Measurements from ENCODE around the gene APOBEC3H. TPM values are rescaled to one million over a fixed set of nuclear protein-coding genes. Genes with fewer than 3 reads are reported as not detected.

APOBEC3H gene
- total RNA-seq, 1 donor from 2014 or later = not detected

DNA sequence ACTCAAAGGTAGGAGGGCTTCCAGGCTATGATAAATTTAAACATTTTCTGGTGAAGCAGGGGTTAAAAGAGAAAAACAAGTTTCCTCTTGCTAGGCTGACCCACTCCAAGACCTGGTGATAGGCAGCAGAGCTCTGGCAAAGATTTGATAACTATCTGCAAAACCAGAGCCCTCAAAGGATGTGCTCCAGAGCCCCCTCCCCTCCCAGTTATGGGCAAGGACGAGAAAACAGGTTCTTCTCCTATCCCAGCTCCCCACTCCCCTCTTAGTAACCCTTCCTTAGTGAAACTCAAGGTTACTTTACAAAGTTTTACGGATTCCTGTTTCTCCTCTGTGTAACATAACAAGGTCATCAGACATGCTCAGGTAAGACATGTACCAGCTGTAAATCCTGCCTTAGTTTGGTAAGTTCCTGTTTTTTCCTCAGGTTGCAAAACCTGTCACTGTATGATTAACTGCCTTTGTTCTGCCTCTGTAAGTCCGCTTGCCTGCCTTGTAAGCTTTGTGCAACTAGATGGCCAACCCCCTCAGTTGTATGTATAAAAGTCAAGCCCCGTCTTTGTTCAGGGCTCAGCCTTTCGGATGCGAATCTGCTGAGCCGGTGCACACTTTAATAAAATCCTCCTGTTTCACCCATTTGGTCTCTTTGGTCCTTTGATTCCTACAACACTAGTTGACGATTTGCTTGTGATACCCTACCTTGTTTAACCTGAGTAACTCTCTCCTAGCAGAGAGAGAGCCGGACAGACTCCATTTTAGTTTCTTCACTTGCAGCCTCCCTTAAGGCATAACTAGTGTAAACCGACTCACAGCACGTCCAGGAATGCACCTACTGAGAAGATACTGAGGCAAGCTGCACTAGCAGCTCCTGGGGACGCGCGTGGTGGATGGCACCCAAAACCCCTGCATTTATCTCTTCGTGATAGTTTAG lies 13.9 kb downstream of the APOBEC3H start:
- no peak for DNase-seq (ENCODE audit: low read depth in 2 of 2)

DNA sequence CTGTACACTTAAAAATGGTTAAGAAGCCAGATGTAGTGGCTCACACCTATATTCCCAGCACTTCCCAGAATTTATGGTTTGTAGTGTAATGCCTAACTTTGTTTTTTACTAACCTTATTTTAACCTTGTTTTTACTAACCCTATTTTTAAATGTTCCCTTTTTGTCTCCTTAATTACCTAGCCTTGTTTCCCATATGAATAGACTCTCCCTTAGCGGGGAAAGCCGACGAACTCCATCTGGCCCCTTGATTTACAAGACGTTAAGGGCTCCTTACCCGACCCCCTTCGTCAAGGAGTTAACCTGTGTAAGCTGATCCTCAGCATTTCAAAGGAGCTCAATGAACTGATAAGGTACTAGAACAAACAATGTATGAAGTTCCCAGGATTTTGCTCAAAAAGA lies 17.1 kb downstream of the APOBEC3H start:
- DNase-seq (ENCODE audit: low read depth in 2 of 2) = no peak

DNA sequence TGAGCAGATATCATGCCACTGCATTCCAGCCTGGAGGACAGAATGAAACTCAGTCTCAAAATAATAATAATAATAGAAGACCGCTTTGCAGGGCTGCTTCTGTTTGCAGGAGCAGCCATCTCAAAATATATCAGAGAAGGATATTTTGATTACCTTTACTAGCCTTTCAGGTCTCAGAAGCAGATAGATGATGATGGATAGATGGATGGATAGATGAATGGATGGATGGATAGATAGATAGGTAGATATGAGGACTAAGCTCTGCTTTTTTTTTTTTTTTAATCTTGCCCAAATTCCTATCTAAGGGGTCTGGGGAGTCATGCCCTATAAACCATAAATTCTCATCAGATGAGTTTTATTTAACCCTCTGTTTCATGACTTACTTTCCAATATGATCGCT lies 18.5 kb downstream of the APOBEC3H start:
- DNase-seq (ENCODE audit: low read depth in 2 of 2) = no peak

DNA sequence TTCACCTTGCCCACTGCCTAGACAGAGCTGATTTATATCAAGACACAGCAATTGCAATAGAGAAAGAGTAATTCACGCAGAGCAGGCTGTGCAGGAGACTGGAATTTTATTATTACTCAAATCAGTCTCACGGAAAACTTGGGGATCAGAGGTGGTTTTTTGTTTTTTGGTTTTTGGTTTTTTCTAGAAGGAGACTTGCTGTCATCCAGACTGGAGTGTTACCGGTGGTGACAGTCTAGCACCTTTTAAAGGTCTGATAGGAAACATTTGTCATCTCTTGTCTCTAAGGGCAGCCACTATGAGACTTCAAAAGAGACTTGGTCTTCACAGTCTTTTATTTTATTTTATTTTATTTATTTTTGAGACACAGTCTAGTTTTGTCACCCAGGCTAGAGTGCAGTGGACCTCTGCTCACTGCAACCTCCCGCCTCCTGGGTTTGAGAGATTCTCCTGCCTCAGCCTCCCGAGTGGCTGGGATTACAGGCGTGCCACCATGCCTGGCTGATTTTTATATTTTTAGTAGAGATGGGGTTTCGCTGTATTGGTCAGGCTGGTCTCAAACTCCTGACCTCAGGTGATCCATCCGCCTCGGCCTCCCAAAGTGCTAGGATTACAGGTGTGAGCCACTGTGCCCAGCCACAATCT lies 19.1 kb downstream of the APOBEC3H start:
- DNase-seq (ENCODE audit: low read depth in 2 of 2) = no peak

DNA sequence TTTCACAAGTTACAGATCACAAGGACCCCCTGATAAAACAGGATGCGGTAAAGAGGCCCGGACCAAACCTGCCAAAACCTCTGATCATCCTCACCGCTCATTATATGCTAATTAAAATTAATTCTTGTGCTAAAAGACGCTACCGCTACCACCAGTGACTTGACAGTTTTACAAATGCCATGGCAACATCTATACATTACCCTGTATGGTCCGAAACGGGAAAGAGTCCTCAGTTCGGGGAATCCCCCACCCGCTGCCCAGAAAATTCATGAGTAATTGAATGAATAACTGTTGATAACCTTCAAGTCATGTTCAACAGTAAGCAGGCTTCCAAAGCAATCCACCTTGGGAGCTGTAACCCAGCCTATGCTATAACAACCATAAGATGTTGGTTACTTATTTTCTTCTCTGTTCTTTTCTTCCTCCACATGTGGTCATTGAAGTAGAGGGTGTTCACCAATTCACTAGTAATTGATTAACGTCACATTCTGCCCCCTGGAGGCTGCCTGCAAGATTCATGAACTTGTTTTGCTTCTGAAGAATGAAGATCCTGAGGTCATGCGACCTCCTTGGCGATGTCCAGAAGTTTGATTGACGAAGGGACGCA lies 20.6 kb downstream of the APOBEC3H start:
- peak; percentile 62 to 63 for DNase-seq (ENCODE audit: low read depth in 2 of 2)

DNA sequence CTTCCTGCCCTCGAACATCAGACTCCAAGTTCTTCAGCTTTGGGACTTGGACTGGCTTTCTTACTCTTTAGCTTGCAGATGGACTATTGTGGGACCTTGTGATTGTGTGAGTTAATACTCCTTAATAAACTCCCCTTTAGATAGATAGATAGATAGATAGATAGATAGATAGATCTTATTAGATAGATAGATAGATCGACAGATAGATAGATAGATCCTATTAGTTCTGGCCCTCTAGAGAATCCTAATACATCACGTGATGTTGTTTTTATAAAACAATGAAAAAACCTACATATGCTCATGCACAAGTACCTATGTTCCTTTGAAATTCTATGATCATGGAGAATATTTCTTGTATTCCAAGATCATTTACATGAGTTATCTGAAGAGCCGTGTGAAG lies 23.9 kb downstream of the APOBEC3H start:
- no peak for DNase-seq (ENCODE audit: low read depth in 2 of 2)

DNA sequence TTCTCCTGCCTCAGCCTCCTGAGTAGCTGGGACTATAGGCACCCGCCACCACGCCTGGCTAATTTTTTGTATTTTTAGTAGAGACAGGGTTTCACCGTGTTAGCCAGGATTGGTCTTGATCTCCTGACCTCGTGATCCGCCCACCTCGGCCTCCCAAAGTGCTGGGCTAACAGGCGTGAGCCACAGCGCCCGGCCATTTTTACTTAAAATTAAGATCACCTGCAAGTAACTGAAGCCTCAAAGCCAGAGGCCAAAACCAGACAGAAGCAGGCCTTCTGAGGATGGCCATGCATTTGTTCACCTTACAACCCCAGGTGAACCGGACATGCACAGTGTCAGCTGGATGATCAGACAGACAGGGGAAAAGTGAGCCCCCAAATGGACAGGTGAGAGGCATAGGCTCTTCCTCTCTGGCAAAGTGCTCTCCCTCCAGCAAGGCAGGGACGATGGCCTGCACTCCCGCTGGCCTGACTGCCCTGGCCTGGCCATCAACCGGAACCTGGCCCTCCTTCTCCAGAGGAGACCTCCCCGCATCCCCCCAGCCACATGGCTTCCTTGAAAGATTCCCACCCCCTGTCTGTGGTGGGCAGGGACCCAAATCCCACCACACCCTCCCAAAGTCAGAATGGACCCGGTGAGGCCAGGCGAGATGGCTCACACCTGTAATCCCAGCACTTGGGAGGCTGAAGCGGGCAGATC lies 25.9 kb downstream of the APOBEC3H start:
- DNase-seq (ENCODE audit: low read depth in 2 of 2) = no peak

DNA sequence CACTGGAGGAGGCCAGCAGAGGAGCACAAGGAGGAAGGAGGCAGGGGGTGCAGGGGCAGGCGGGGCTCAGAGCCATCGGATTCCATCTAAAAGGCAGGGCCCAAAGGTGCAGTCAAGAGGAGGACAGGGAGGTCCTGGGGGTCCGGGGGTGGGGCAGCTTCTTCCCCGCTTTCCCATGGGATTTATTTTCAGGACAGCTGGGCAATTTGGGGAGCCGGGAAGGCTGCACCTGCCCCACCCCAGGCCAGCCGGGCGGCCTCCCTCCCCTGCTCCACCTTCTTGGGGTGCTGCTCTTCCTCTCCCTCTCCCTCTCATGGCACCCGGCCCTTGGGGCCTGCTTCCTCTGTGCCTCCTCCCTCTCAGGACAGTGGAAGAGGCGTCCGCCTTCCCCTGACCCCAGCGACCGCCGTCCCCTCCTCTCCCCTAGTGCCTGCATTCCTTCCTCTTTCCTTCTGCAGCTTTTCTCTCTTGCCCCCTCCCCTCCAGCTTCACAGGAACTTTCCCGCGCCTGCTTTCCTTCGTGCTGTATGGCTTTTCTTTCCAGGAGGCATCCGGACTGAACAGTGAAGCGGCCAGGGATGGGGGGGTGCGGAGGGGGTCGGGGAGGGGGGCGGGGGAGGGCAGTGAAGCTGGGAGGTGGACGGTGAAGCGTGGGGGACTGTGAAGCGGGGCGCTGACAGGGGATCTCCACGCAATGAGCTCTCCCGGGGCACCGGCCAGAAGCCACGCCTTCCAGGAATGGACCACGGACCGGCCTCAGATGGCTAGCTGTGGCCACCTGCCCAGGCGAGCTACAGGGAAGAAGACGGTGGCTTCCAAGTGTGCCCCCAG lies 26.9 kb downstream of the APOBEC3H start:
- DNase-seq (ENCODE audit: low read depth in 2 of 2) = no peak

DNA sequence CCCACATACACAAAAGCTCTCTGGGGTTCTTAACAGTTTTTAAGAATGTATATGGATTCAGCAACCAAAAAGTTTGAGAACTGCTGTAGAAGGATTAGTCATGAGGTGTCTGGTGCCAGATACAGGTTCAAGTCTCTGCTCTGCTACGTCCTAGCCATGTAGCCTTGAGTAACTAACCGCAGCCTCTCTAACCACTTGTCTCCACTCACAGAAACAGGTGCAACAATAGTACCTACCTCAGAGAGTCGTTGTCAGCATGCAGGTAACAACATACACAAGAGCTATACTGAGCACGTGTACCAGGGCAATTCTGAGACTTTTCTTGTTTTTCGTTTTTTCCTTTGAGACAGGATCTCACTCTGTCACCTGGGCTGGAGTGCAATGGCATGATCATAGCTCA lies 28.6 kb downstream of the APOBEC3H start:
- no peak for DNase-seq (ENCODE audit: low read depth in 2 of 2)

DNA sequence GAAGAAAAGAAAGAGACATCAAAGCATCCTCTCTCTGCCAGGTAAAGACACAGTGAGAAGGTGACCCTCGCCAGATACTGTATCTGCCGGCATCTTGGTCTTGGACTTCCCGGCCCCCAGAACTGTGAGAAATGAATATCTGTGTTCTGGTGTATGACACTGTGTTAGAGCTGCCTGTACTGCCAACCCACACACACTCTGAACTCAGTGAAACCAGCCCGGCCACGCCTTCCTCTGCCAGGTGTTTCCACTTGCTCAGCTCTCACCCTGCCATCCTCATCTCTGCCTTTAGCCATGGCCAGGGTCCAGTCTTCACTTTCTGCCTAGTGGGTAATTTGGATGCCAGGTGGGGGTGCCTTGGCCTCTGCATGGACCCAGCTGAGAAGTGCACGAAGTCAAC lies 31.5 kb downstream of the APOBEC3H start:
- DNase-seq (ENCODE audit: low read depth in 2 of 2) = no peak

DNA sequence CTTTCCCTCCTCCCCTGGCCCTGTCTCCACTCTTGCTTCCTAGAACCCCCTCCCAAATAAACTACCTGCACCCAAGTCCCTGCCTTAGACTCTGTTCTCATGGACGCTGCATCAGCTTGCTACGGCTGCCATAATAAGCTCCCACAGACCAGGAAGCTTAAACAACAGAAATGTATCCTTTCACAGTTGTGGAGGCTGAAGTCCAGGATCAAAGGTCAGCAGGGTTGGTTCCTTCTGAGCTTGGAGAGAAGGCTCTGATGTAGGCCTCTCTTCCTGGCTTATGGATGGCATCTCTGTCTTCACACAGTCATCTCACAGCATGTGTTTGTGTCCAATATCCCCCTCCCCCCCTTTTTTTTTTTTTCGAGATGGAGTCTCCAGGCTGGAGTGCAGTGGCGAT lies 32.0 kb downstream of the APOBEC3H start:
- no peak for DNase-seq (ENCODE audit: low read depth in 2 of 2)

DNA sequence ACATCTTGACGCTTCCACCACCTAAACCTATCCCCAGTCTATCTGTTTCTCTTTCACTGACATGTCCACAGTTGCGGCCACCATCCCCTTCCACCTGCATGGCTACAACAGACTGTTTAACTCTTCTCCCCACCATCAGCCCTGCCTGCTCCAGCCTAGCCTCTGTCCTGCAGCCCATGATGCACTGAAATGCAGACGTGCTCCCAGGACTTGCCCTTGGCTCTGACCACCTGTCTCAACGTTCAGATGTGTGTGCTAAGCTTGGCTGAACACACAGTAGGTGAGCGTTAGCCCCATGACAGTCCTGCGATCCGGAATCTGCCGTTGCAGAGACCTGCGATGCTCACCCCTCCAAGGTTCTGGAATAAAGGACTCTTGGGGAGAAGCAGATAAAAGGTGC lies 32.7 kb downstream of the APOBEC3H start:
- DNase-seq (ENCODE audit: low read depth in 2 of 2) = no peak

DNA sequence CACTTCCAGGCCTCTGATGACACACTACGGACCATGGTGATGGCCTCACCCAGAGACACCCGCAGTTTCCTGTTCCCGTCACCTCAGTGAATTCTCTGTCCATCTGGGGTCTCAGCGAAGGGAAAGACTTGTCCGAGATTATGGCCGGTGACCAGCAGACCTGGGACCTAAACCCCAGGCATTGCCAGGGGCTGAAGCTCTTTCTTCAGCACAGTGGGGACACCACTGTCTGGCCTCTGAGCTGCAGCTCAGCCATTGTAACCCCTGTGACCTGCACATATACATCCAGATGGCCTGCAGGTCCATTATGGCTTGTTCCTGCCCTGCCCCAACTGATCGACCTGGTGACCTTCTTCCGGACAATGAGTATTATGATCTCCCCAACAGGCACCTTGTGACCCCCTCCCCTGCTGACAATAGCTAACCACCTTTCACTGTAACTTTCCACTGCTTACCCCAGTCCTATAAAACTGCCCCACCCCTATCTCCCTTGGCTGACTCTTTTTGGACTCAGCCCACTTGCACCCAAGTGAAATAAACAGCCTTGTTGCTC lies 33.2 kb downstream of the APOBEC3H start:
- DNase-seq (ENCODE audit: low read depth in 2 of 2) = no peak

DNA sequence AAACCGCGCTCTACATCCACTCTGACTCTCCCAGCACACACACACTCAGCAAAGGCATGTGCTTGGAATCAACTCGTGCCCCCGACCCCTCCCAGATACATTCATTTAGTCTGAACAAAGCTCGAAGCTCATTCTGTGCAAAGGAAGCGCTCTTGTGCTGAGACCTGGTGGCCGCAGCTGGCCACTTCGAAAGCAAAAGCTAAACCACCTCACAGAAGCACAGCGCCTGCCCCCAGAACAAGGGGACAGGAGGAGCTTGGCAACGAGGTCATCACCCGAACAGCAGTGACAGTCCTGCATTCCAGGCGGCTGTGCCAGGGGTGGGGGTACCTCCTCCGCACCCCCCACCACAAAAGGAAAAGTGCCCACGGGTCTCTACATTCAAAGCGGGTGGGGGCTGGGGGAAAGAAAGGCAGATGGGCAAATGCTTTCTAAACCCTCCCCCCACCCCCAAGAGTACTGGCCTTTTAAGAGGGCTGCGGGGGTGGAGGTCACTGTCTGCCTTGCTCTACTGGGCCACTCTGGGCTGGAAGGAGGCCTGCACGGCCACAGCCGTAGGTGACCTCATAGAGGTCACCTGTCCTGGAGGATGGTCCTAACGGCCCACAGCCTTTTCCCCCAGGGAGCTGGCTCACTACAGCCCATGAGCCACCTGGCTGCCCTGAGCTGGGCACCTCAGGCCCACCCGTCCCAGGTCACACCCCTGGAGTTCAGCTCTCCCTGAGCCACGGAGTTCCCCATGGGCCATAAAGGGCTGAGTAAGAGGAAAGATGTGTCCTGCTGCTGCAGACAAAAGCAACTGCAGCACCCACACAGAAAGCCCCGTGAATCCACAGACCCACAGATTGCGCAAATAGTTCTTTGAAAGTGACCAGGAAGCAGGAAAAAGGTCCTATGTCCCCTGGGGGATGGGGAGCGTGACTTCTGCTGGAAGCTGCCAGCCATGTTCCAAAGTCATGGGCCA lies 34.1 kb downstream of the APOBEC3H start:
- peak in 1 of 2 donors; percentile 42 for DNase-seq (ENCODE audit: low read depth in 2 of 2)

DNA sequence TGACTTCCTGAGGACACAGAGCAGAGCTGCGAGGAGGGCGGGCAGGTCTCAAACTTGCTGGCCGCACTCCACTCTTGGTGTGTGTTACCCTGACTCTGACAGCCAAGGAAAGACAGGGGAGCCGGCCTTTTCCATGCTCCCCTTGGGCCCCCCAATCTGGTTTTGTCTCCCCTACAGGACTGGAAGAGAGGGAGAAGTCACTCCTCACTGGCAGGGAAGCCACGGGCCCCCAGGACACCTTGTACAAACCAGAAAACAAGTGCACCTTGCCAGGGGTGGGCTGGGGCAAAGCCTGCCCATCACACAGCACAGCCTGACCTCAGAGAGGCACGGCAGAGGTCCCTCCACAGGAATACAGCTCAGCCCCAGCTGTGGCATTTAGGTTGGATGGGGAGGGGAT lies 35.2 kb downstream of the APOBEC3H start:
- DNase-seq (ENCODE audit: low read depth in 2 of 2) = no peak

DNA sequence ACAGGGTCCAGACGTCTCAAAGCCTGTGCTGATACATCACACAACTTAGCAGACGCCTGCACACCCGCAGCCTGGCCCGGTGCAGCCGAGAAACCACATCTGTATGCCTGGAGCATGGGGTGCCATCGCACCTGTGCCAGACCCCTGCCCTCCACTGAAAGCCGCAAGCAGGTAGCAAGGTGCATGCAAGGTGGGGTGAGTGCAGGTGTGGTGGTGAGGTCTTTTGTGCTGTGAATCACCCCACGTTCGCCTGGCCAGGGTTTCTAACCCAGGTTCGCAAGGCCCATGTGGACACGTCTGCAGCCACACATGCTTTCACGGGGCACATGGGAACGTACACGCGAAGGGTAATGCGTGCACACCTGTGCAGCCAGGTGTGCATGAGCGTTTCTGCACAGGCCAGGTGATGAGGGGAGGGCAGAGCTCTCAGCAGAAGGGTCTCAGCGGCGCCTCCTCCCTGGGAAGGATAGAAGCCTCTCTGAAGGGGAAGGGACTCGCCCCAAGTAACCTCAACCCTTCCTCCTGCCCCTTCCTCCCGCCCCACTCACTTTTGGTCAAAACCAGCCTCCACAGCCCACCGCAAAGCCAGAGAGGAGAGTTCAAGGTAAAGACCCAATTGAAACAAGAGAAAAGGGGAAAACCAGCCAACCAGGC lies 36.0 kb downstream of the APOBEC3H start:
- no peak for DNase-seq (ENCODE audit: low read depth in 2 of 2)

DNA sequence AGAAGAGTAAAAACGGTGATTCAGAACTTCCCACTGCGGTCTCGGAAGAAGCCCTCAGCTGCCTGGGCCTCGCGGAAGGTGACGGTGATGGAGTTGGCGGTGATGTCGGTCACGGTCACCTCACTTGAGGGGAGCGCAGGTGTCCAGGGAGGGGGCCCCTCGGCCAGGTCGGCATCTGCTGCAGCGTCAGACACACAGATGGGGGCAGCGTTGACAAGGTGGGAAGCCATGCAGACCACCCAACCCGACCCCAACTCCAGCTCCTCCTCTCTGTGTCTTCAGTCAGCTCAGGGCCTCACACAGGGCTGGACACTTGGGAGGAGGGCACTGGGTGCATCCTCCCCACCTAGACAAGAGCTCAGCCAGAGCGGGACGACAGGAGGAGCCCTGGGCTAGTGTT lies 36.8 kb downstream of the APOBEC3H start:
- no peak for DNase-seq (ENCODE audit: low read depth in 2 of 2)

DNA sequence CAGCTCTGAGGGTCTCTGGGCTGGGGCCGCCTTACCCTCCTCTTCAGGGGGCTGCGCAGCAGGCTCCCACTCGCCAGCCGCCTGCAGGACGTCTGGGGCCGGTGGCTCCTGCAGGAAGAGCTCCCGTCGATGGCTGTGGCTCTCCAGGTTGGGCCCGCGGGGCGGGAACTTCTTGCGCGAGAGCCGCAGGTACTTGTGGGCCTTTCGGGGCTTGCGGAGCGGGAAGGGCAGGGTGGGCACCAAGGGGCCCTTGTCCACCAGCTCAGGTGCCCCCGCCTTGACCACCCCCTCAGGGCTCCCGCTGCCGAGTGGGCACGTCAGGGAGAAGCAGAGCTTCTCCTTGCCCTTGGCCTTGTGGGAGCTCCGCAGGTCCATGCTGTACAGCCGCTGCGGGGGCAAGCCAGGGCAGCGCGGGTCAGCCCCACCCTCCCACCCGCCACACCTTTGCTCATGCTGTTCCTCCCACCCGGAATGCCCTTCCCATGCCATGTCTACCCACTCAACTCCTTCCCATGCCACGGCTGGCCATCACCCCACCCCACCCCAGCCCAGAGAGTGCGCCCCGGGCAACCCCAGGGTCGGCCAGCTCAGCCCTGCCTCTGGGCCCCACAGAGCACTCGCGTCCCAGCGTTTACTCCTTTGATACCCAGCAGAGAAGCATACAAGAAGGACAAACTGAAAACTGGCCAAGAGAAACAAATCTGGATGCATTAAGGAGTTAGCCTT lies 37.5 kb downstream of the APOBEC3H start:
- no peak for DNase-seq (ENCODE audit: low read depth in 2 of 2)
